ENCODE data around the gene LRRC26. TPM values are rescaled to one million over a fixed set of nuclear protein-coding genes. Genes with fewer than 3 reads are reported as not detected.

Gene LRRC26
- total RNA-seq, 1 donor from 2014 or later = not detected

GRCh38 chr9:137215196-137215986 lies 45.5 kb upstream of the LRRC26 start:
- H3K27ac Mint-ChIP-seq = no peak overlapping the region
- no peak overlapping the region for H3K4me3 Mint-ChIP-seq
- TF ChIP-seq CTCF (IDR thresholded peaks at IDR 0.05; ENCODE audit: unreplicated experiment) = no peak
- no peaks in the 10 kb centered on the region for H3K27me3 Mint-ChIP-seq (ENCODE audit: low read depth)
- DNase-seq (ENCODE audit: low spot score in 2 of 2, unreplicated experiment in 2 of 2) = no peak
- no peaks in the 10 kb centered on the region for H3K9me3 Mint-ChIP-seq
- H3K4me1 Mint-ChIP-seq = peaks cover 4% of the 10 kb centered on the region
- H3K36me3 Mint-ChIP-seq = peaks cover 5% of the 10 kb centered on the region

- Mint-ChIP-seq H3K4me1 (peaks cover 4% of the 10 kb centered on the region), H3K27ac (no peak overlapping the region), H3K4me3 (no peak overlapping the region), H3K36me3 (peaks cover 7% of the 10 kb centered on the region), H3K27me3 (ENCODE audit: low read depth) (no peaks in the 10 kb centered on the region), H3K9me3 (no peaks in the 10 kb centered on the region)
- TF ChIP-seq CTCF (IDR thresholded peaks at IDR 0.05; ENCODE audit: unreplicated experiment) = no peak
- DNase-seq (ENCODE audit: low spot score in 2 of 2, unreplicated experiment in 2 of 2) = no peak
These were observed 44.8 kb upstream of the LRRC26 start for GRCh38 chr9:137214620-137215019.

GRCh38 chr9:137213160-137214060 lies 43.6 kb upstream of the LRRC26 start:
- Mint-ChIP-seq H3K36me3 (peaks cover 10% of the 10 kb centered on the region), H3K4me1 (peaks cover 4% of the 10 kb centered on the region), H3K27me3 (ENCODE audit: low read depth) (no peaks in the 10 kb centered on the region), H3K27ac (no peak overlapping the region), H3K9me3 (no peaks in the 10 kb centered on the region), H3K4me3 (no peak overlapping the region)
- TF ChIP-seq CTCF (IDR thresholded peaks at IDR 0.05; ENCODE audit: unreplicated experiment) = no peak
- no peak for DNase-seq (ENCODE audit: low spot score in 2 of 2, unreplicated experiment in 2 of 2)

GRCh38 chr9:137212520-137212919 lies 42.7 kb upstream of the LRRC26 start:
- Mint-ChIP-seq H3K4me3 (no peak overlapping the region), H3K36me3 (peaks cover 11% of the 10 kb centered on the region), H3K4me1 (peaks cover 4% of the 10 kb centered on the region), H3K9me3 (no peaks in the 10 kb centered on the region), H3K27ac (no peak overlapping the region), H3K27me3 (ENCODE audit: low read depth) (no peaks in the 10 kb centered on the region)
- no peak for TF ChIP-seq CTCF (IDR thresholded peaks at IDR 0.05; ENCODE audit: unreplicated experiment)
- DNase-seq (ENCODE audit: low spot score in 2 of 2, unreplicated experiment in 2 of 2) = no peak

GRCh38 chr9:137211532-137211931 lies 41.7 kb upstream of the LRRC26 start:
- Mint-ChIP-seq H3K27ac (no peak overlapping the region), H3K4me1 (peaks cover 4% of the 10 kb centered on the region), H3K27me3 (ENCODE audit: low read depth) (no peaks in the 10 kb centered on the region), H3K9me3 (no peaks in the 10 kb centered on the region), H3K4me3 (no peak overlapping the region), H3K36me3 (peaks cover 15% of the 10 kb centered on the region)
- DNase-seq (ENCODE audit: low spot score in 2 of 2, unreplicated experiment in 2 of 2) = no peak
- TF ChIP-seq CTCF (IDR thresholded peaks at IDR 0.05; ENCODE audit: unreplicated experiment) = no peak
